C4-2B (cell line): Measurements from ENCODE around the gene LRRC10.

Source experiments
- H3K27ac ChIP-seq: fragments of 450-650 bp; 2 replicates; pipeline ENCODE4 v1.5.1; 2017
- ZFX ChIP-seq: fragments of 450-650 bp; IDR thresholded peaks from 2 replicates; pipeline ENCODE4 v1.6.1; 2017
- TF ChIP-seq, protein P1 (sequence below): fragments of 450-650 bp; conservative IDR thresholded peaks from 2 replicates; pipeline ENCODE4 v1.5.1; 2017; ENCODE audit warnings: mild to moderate bottlenecking

Gene LRRC10

DNA sequence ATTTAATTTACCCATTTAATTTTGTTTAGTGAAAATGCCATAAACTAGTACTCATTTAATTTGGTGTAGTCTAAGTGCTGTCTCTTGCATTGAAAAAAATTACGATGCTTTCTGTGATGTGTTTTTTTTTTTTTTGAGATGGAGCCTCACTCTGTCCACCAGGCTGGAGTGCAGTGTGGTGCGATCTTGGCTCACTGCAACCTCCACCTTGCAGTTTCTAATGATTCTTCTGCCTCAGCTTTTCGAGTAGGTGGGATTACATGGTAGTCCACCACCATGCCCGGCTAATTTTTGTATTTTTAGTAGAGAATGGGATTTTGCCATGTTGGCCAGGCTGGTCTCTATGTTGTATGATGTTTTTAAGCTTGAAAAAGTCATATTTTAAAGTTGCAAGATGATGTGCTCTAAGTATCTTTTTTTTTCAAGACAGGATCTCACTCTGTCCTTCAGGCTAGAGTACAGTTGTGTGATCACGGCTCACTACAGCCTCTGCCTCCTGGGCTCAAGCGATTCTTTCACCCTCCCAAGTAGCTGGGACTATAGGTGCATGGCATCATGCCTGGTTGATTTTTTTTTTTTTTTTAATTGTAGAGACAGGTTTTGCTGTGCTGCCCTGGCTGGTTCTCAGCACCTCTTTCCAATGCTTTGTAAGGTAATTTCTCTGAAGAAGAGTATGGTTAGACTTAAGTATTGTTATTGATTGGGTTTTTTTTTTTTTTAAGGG is 8.6 kb downstream of the LRRC10 start:
- H3K27ac ChIP-seq, result no peak overlapping the region
- TF ChIP-seq, protein P1, sequence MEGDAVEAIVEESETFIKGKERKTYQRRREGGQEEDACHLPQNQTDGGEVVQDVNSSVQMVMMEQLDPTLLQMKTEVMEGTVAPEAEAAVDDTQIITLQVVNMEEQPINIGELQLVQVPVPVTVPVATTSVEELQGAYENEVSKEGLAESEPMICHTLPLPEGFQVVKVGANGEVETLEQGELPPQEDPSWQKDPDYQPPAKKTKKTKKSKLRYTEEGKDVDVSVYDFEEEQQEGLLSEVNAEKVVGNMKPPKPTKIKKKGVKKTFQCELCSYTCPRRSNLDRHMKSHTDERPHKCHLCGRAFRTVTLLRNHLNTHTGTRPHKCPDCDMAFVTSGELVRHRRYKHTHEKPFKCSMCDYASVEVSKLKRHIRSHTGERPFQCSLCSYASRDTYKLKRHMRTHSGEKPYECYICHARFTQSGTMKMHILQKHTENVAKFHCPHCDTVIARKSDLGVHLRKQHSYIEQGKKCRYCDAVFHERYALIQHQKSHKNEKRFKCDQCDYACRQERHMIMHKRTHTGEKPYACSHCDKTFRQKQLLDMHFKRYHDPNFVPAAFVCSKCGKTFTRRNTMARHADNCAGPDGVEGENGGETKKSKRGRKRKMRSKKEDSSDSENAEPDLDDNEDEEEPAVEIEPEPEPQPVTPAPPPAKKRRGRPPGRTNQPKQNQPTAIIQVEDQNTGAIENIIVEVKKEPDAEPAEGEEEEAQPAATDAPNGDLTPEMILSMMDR, result no peak
- TF ChIP-seq ZFX, result no peak

DNA sequence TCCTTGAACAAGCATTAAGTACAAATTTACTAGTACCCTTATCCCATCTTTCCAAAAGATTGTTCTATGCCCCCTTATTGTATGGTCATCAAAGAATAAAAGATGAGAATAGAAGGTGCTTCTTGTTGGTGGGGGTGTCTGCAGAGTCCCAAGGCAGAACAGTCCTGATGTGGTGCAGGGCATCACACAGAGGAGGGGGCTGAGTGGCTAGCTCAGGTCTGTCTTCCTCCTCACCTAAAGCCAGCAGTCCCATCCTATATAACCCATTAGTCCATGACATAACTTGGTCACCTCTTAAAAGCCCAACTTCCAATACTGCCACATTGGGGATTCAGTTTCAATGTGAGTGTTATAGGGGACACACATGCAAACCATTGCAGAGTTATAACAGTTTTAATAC is 9.9 kb downstream of the LRRC10 start:
- TF ChIP-seq ZFX, result no peak
- TF ChIP-seq, protein P1, result no peak

DNA sequence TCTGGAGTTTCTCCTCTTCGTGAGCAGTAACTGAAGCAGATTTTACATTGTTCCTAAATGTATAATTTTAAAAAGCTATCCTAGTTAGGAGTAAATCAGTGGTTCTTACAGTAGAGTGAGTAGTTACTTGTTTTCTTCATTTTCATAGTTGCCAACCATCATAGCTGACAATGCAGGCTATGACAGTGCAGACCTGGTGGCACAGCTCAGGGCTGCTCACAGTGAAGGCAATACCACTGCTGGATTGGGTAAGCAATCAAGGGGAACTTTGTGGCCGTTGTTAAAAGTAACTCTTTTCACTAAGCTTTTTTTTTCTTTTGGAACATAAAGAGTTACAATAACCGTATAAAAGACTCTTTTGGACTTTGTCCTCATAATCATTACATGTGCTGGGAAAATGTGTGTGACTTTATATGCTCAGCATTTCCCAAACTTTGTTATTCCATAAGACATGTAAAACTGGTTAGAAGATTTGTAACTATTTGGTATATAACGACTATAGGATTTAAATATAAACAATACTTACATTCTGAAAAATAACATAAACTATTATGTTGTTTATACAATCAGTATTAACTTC is 12.4 kb downstream of the LRRC10 start:
- H3K27ac ChIP-seq, result no peak overlapping the region
- no peak for TF ChIP-seq ZFX
- TF ChIP-seq, protein P1, result no peak

More for the DNA sequence above, 9.9 kb downstream of the LRRC10 start:
- H3K27ac ChIP-seq, result no peak overlapping the region

DNA sequence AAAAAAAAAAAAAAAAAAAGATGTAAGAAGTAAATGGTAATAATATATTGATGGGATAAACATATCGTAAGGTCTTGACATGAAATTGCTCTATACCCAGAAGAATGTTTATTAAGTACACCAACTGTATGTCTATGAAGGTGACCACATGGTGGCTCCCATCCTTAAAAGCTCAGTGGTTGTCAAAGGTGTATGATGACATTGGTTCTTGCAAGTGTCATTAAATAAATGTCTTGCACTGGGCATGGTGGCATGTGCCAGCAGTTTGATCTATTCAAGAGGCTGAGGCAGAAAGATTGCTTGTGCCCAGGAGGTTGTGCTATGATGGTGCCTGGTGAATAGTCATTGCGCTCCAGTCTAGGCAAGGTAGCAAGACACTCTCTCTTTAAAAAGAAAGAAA is 15.0 kb downstream of the LRRC10 start:
- no peak overlapping the region for H3K27ac ChIP-seq
- TF ChIP-seq, protein P1, result peak; percentile 12; the same call in 1 of the 2 replicates
- TF ChIP-seq ZFX, result no peak

DNA sequence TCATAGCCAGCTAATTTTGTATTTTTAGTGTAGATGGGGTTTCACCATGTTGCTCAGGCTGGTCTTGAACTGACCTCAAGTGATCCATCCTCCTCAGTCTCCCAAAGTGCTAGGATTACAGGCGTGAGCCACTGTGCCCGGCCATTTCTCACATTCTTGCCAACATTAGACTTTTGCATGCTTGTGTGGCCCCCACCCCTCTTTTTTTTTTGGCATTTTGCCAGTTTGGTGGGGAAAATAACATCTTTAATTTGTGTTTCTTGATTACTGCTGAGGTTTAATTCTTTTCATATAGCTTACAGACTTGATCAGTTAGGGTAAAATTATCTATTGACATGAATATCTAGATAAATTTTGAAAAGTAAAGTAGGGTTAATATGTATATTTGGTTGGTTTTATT is 21.6 kb downstream of the LRRC10 start:
- TF ChIP-seq ZFX, result no peak
- H3K27ac ChIP-seq, result no peak overlapping the region

DNA sequence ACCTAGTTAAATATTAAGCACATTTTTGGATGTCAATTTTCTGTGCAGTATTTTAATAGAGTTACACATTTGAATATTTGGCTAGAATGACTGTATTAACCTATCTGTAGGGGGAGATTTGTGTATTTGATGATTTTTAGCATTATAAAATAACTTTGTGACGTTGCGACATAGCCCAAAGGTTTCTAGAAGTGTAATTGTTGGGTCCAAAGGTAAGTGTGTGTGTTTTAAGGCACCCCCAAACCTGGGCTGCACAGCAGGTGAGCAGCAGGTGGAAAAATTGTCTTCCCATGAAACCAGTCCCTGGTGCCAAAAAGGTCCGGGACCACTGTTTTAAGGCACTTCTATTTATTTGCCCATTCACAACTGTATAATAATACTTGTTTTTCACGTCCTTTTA is 22.2 kb downstream of the LRRC10 start:
- TF ChIP-seq, protein P1, result no peak
- no peak for TF ChIP-seq ZFX

DNA sequence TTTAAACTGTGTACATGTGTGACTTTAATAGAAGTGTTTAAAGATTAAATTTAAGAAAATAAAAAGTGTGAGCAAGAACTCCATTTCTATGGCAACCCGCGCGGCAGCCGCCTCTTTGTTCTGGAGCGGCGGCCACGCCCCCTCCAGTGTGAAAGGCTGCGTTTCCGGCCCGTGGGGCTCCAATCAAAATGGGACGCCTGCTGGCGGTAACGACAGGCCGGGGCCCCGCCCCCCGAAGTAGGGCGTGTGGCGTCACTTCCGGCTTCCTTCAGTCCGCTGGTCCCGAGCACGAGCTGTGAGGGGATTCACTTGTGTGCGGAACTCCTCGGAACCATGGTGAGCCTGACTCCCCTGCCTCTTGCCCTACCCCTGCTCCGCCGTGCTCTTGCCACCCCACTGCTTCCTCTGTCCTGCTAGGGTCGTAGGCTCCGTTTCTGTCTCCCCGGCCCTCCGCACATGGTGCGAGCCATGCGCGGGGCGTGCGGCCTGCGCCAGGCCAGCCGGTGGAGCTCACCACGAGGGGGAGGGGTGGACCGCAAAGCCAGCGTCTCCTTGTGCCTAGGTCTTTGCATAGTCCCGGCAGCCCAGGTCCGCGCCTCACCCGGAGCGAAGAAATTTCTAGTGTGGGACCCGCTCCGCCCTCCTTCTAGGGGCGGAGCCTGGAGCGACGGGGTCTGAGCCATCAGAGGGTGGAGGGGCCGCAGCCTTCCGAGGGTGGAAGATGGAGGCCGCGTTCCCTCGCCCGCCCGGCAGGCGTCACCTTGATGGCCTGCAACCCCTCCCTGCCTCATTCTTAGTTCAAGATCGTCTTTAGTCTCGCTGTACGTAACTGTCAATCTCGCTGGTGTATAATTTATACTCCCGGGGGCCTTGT is 25.3 kb downstream of the LRRC10 start, which contains the start of gene CCT2:
CCT2 (plus strand) TSS at position 271 of the 874 bp plus-strand sequence; CDS start at position 334, 63 bp downstream.
- H3K27ac ChIP-seq, result peak within 1 kb of the TSS; percentile 95
- peak; percentile 87 for TF ChIP-seq ZFX
- TF ChIP-seq, protein P1, result peak; percentile 40

More for the DNA sequence above, 22.2 kb downstream of the LRRC10 start:
- no peak overlapping the region for H3K27ac ChIP-seq
